Progenitor cell of endocrine pancreas (in vitro differentiated cells): ENCODE measurements around the gene CSKMT. TPM values are rescaled to one million over a fixed set of nuclear protein-coding genes. Genes with fewer than 3 reads are reported as not detected.
"Not testable (repeated sequence)": the region's sequence is repeated elsewhere in the genome, so short reads cannot be mapped to it uniquely, and the experiment has no call there.

Source experiments
- DNase-seq: peaks from one replicate; pipeline ENCODE4 v3.0.0; 2021; ENCODE audit warnings: low spot score; ENCODE audit not compliant: unreplicated experiment
- H3K27ac Mint-ChIP-seq: 2 replicates; pipeline ENCODE4 v1.8.0; 2021; ENCODE audit warnings: mild to moderate bottlenecking, moderate library complexity, mixed read lengths
- H3K27me3 Mint-ChIP-seq: 2 replicates; pipeline ENCODE4 v1.8.0; 2021; ENCODE audit warnings: mixed read lengths
- H3K36me3 Mint-ChIP-seq: 2 replicates; pipeline ENCODE4 v1.8.0; 2022; ENCODE audit warnings: mixed read lengths; ENCODE audit not compliant: insufficient read depth
- H3K4me1 Mint-ChIP-seq: 2 replicates; pipeline ENCODE4 v1.8.0; 2021; ENCODE audit warnings: low read depth, mixed read lengths
- H3K4me3 Mint-ChIP-seq: 2 replicates; pipeline ENCODE4 v1.8.0; 2021; ENCODE audit warnings: low read depth, mild to moderate bottlenecking, moderate library complexity, mixed read lengths
- H3K9me3 Mint-ChIP-seq: 2 replicates; pipeline ENCODE4 v1.8.0; 2021; ENCODE audit warnings: low read depth, mixed read lengths
- CTCF ChIP-seq: fragments of 200-600 bp; sonication (generic); IDR thresholded peaks from one replicate; pipeline ENCODE4 v1.5.0; 2021; ENCODE audit warnings: antibody characterized with exemption, mild to moderate bottlenecking; ENCODE audit not compliant: unreplicated experiment
- total RNA-seq: library from RNA; stranded (reverse); gene quantifications from 2 replicates; pipeline ENCODE4 v1.2.1, GENCODE V29; 2021

The CSKMT gene
- total RNA-seq, 1 donor from 2014 or later, result 18.0 TPM

DNA sequence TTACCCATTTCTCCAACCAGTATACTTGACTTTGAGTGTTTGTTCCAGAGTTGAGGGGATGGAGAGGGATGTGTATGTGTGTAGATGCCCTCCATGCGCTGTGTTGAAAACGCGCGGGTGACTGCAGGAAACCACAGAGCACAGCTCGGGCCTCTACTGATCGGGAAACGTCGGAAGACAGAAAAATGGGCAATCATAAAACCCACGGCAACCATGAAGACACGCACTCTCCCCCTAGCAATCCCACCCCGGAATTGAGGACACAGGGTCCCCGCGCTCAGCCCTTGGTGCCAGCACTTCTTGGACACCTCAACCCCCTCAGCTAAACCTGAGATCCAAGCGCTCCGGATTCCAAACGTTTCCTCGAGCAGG is 6.1 kb downstream of the CSKMT start:
- H3K9me3 Mint-ChIP-seq, result no peaks in the 10 kb centered on the region
- H3K4me1 Mint-ChIP-seq, result peaks cover 21% of the 10 kb centered on the region
- no peak for TF ChIP-seq CTCF
- H3K36me3 Mint-ChIP-seq, result peaks cover 5% of the 10 kb centered on the region
- DNase-seq, result no peak
- H3K4me3 Mint-ChIP-seq, result peak overlapping the region; percentile 99
- peak overlapping the region; percentile 97 for H3K27ac Mint-ChIP-seq
- no peaks in the 10 kb centered on the region for H3K27me3 Mint-ChIP-seq

- peak; percentile 52 for DNase-seq
- no peaks in the 10 kb centered on the region for H3K9me3 Mint-ChIP-seq
- H3K27me3 Mint-ChIP-seq, result no peaks in the 10 kb centered on the region
- TF ChIP-seq CTCF, result no peak
- H3K27ac Mint-ChIP-seq, result peak within 1 kb of the TSS; percentile 97
- H3K4me1 Mint-ChIP-seq, result peaks cover 16% of the 10 kb centered on the region
- H3K4me3 Mint-ChIP-seq, result peak within 1 kb of the TSS; percentile 99
- peaks cover 6% of the 10 kb centered on the region for H3K36me3 Mint-ChIP-seq
These were observed 6.7 kb downstream of the CSKMT start, which contains the start of the genes LBHD1 and UQCC3 for GRCh38 chr11:62671608-62672389. LBHD1 (minus strand) TSS chr11:62672267; CDS start chr11:62670031, 2,236 bp downstream. UQCC3 (plus strand) TSS chr11:62671673; CDS start chr11:62671746, 73 bp downstream.

GRCh38 chr11:62673196-62673525 is 8.0 kb downstream of the CSKMT start:
- peaks cover 19% of the 10 kb centered on the region for H3K4me1 Mint-ChIP-seq
- no peak for DNase-seq
- H3K27me3 Mint-ChIP-seq, result no peaks in the 10 kb centered on the region
- peak overlapping the region; percentile 99 for H3K4me3 Mint-ChIP-seq
- H3K36me3 Mint-ChIP-seq, result peaks cover 12% of the 10 kb centered on the region
- no peaks in the 10 kb centered on the region for H3K9me3 Mint-ChIP-seq
- H3K27ac Mint-ChIP-seq, result peak overlapping the region; percentile 69
- TF ChIP-seq CTCF, result no peak

GRCh38 chr11:62675415-62675814 is 10.3 kb downstream of the CSKMT start:
- not testable (repeated sequence) for H3K27me3 Mint-ChIP-seq, H3K4me3 Mint-ChIP-seq, H3K27ac Mint-ChIP-seq, DNase-seq, H3K9me3 Mint-ChIP-seq
- H3K36me3 Mint-ChIP-seq, result peaks cover 12% of the 10 kb centered on the region
- peaks cover 22% of the 10 kb centered on the region for H3K4me1 Mint-ChIP-seq

GRCh38 chr11:62676698-62677097 is 11.6 kb downstream of the CSKMT start:
- H3K27ac Mint-ChIP-seq, result peak overlapping the region; percentile 20
- peak overlapping the region; percentile 86 for H3K4me3 Mint-ChIP-seq
- H3K4me1 Mint-ChIP-seq, result peaks cover 17% of the 10 kb centered on the region
- H3K9me3 Mint-ChIP-seq, result no peaks in the 10 kb centered on the region
- no peak for TF ChIP-seq CTCF
- no peaks in the 10 kb centered on the region for H3K27me3 Mint-ChIP-seq
- DNase-seq, result no peak
- H3K36me3 Mint-ChIP-seq, result peaks cover 12% of the 10 kb centered on the region

- Mint-ChIP-seq H3K4me1 (peaks cover 16% of the 10 kb centered on the region), H3K9me3 (no peaks in the 10 kb centered on the region), H3K4me3 (peak overlapping the region; percentile 86), H3K27me3 (no peaks in the 10 kb centered on the region), H3K36me3 (peaks cover 12% of the 10 kb centered on the region), H3K27ac (no peak overlapping the region)
- no peak for DNase-seq
- no peak for TF ChIP-seq CTCF
These were observed 12.0 kb downstream of the CSKMT start for GRCh38 chr11:62677156-62677555.
